ENCODE results near the gene SLC1A7.

SLC1A7 gene

DNA sequence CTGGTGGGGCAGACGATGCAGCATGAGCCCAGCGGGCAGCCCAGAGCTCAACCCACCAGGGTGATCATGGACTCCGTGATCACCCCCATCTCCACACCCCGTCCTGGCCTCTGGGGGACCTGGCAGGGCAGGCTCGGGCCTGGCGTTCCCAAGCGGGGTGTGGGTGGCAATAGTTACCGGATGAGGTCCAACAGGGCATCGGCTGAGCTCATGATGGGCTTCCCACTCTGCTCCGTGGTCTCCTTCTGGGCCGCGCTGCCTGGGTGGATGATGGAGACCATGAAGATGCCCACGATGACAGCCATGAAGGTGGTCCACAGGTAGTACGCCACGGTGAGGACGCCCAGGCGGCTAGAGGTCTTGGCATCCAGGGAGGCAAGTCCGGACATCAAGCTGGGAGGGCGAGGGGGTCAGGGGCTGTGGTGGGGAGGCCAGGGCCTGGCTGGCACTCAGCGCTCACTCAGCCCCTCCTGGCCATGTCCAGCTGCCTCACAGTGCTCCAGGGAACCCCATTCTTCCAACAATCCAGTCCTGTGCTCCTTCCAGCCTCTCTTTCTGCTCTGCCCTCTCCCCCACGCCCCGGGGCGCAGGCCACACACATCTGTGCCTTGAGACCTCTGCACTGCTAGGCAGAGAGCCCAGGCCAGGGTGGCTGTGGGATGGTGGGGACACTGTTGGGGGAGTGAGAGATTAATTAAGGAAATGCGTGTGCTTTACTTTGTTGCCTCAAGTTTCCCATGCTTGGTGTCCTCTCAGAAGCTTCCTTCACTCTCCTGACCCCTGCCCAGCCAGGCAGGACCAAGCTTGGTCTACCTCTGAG lies 27.6 kb downstream of the SLC1A7 start:
- H3K4me2 ChIP-seq (ENCODE audit: low read length), result no peak overlapping the region
- H3K27ac ChIP-seq (ENCODE audit: low read depth, low read length), result no peak overlapping the region
- H3K79me2 ChIP-seq (ENCODE audit: control insufficient read depth, low read length), result no peaks in the 10 kb centered on the region

DNA sequence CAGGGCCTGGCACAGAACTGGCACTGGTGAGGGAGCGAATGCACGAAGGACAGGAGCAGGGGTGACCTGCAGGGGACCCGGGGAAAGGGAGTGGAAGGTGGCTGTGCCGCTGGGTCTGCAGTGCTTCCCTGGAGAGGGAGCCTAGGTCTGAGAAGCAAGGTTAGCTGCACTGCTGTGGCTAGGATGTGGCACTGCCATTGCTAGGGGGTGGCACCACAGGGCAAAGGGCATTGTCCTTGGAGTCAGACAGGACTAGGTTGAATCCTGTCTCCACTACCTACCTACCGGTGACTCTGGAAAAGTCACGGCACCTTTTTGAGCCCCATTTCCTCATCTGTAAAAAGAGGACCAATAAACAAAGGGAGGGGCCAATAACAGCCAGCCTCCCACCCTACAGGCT lies 28.3 kb downstream of the SLC1A7 start:
- Histone ChIP-seq H3K9me2 (replicated peaks; ENCODE audit: control insufficient read depth, low read length) (no peaks in the 10 kb centered on the region), H3K79me2 (ENCODE audit: control insufficient read depth, low read length) (no peaks in the 10 kb centered on the region), H3K27me3 (ENCODE audit: control insufficient read depth, low read length) (no peaks in the 10 kb centered on the region), H4K20me1 (ENCODE audit: control insufficient read depth, insufficient read depth, low read depth, low read length) (no peaks in the 10 kb centered on the region), H3F3A (ENCODE audit: control insufficient read depth, insufficient read depth) (no peaks in the 10 kb centered on the region), H3K36me3 (ENCODE audit: control insufficient read depth, low read length) (no peaks in the 10 kb centered on the region), H3K4me1 (ENCODE audit: control insufficient read depth, low read length) (no peaks in the 10 kb centered on the region), H3K4me3 (ENCODE audit: low read length) (no peak overlapping the region), H3K9me3 (ENCODE audit: control insufficient read depth, insufficient read depth, low read length) (no peaks in the 10 kb centered on the region), H3K4me2 (ENCODE audit: low read length) (no peak overlapping the region), H3K27ac (ENCODE audit: low read depth, low read length) (no peak overlapping the region)
- TF ChIP-seq EZH2phosphoT487 (IDR thresholded peaks at IDR 0.05; ENCODE audit: borderline replicate concordance, low read length), result no peak
- TF ChIP-seq, protein P1, sequence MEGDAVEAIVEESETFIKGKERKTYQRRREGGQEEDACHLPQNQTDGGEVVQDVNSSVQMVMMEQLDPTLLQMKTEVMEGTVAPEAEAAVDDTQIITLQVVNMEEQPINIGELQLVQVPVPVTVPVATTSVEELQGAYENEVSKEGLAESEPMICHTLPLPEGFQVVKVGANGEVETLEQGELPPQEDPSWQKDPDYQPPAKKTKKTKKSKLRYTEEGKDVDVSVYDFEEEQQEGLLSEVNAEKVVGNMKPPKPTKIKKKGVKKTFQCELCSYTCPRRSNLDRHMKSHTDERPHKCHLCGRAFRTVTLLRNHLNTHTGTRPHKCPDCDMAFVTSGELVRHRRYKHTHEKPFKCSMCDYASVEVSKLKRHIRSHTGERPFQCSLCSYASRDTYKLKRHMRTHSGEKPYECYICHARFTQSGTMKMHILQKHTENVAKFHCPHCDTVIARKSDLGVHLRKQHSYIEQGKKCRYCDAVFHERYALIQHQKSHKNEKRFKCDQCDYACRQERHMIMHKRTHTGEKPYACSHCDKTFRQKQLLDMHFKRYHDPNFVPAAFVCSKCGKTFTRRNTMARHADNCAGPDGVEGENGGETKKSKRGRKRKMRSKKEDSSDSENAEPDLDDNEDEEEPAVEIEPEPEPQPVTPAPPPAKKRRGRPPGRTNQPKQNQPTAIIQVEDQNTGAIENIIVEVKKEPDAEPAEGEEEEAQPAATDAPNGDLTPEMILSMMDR (IDR thresholded peaks at IDR 0.05; ENCODE audit: low read depth, low read length, poor library complexity, severe bottlenecking), result no peak

More for the DNA sequence above, 27.6 kb downstream of the SLC1A7 start:
- Histone ChIP-seq H3F3A (ENCODE audit: control insufficient read depth, insufficient read depth) (no peaks in the 10 kb centered on the region), H3K9me2 (replicated peaks; ENCODE audit: control insufficient read depth, low read length) (no peaks in the 10 kb centered on the region), H3K4me1 (ENCODE audit: control insufficient read depth, low read length) (no peaks in the 10 kb centered on the region), H3K4me3 (ENCODE audit: low read length) (no peak overlapping the region), H4K20me1 (ENCODE audit: control insufficient read depth, insufficient read depth, low read depth, low read length) (no peaks in the 10 kb centered on the region), H3K36me3 (ENCODE audit: control insufficient read depth, low read length) (no peaks in the 10 kb centered on the region), H3K9me3 (ENCODE audit: control insufficient read depth, insufficient read depth, low read length) (no peaks in the 10 kb centered on the region), H3K27me3 (ENCODE audit: control insufficient read depth, low read length) (no peaks in the 10 kb centered on the region)
- no peak for TF ChIP-seq EZH2phosphoT487 (IDR thresholded peaks at IDR 0.05; ENCODE audit: borderline replicate concordance, low read length)
- TF ChIP-seq, protein P1 (IDR thresholded peaks at IDR 0.05; ENCODE audit: low read depth, low read length, poor library complexity, severe bottlenecking), result no peak

DNA sequence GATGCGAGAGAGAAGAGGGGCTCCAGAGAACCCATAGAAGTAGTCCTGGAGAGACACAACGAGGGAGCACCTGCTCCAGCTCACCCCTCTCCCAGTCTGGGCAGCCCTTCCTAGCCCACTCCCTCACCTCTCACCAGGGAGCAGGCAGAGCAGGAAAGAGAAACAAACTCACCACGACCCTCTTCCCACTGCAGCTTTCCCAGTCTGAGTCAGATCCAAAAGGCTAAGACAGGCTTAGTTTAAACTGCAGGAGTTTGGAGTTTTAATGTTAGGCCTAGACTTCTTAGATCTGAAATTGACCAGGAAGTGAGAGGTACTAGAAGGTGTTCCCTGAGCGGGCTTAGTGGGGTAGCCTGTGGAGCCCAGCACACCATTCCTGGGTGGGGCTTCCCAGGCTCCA lies 29.6 kb downstream of the SLC1A7 start:
- TF ChIP-seq, protein P1 (IDR thresholded peaks at IDR 0.05; ENCODE audit: low read depth, low read length, poor library complexity, severe bottlenecking), result no peak
- no peak for TF ChIP-seq EZH2phosphoT487 (IDR thresholded peaks at IDR 0.05; ENCODE audit: borderline replicate concordance, low read length)
- Histone ChIP-seq H3K4me3 (ENCODE audit: low read length) (no peak overlapping the region), H3K27me3 (ENCODE audit: control insufficient read depth, low read length) (no peaks in the 10 kb centered on the region), H3K36me3 (ENCODE audit: control insufficient read depth, low read length) (no peaks in the 10 kb centered on the region), H3K4me2 (ENCODE audit: low read length) (no peak overlapping the region), H3F3A (ENCODE audit: control insufficient read depth, insufficient read depth) (no peaks in the 10 kb centered on the region), H3K4me1 (ENCODE audit: control insufficient read depth, low read length) (no peaks in the 10 kb centered on the region), H3K9me2 (replicated peaks; ENCODE audit: control insufficient read depth, low read length) (no peaks in the 10 kb centered on the region), H3K79me2 (ENCODE audit: control insufficient read depth, low read length) (no peaks in the 10 kb centered on the region), H4K20me1 (ENCODE audit: control insufficient read depth, insufficient read depth, low read depth, low read length) (no peaks in the 10 kb centered on the region), H3K27ac (ENCODE audit: low read depth, low read length) (no peak overlapping the region), H3K9me3 (ENCODE audit: control insufficient read depth, insufficient read depth, low read length) (no peaks in the 10 kb centered on the region)
